Left ventricle myocardium superior (tissue), 1 donor: Measurements from ENCODE around the gene HMCES. TPM values are rescaled to one million over a fixed set of nuclear protein-coding genes. Genes with fewer than 3 reads are reported as not detected.
A peak's percentile ranks its signal among the peaks of the same experiment; 100 is the strongest.
"Not testable (repeated sequence)": the region's sequence is repeated elsewhere in the genome, so short reads cannot be mapped to it uniquely, and the experiment has no call there.

Source experiments
- ATAC-seq: fragments of 200-7000 bp; cut with Tn5 transposase; one replicate; pipeline ENCODE4 v1.9.1; 2020; ENCODE audit warnings: mild to moderate bottlenecking, moderate library complexity
- DNase-seq: peaks from one replicate; pipeline ENCODE4 v3.0.0-alpha.2; 2020
- intact Hi-C: fragments of 100-400 bp; cut with micrococcal nuclease; formaldehyde crosslinking; loops from one replicate; pipeline ENCODE4 v1.11.0; 2022
- total RNA-seq: library from RNA; stranded (reverse); fragmentation: NEBNext Ultra II Directional; extraction: Animal tissue kit (Norgen Biotek cat#: 25700); gene quantifications from one replicate; pipeline ENCODE4 v1.2.1, GENCODE V29; 2021
- donor health status: DM: no; HTN: yes; CAD: no; lungs with severe emphysema.

Gene HMCES
- total RNA-seq, 1 donor from 2014 or later, result 34.9 TPM

DNA sequence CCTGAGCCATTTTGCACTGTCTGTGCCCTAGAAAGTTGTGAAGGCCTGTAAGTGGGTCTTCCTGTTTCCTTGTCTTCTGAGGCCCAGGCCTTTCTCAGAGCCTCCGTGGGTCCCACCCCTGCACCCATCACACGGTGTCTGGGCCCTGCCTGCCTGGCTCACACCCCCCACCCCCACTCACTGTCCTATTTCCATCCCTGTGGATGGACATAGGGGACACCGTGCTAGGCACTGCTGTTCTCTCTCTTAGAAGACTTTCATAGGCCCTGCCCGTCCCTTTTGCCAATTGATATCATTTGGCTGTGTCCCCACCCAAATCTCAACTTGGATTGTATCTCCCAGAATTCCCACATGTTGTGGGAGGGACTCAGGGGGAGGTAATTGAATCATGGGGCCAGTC is 59.0 kb downstream of the HMCES start:
- ATAC-seq, intact Hi-C loops, DNase-seq: not testable (repeated sequence)

DNA sequence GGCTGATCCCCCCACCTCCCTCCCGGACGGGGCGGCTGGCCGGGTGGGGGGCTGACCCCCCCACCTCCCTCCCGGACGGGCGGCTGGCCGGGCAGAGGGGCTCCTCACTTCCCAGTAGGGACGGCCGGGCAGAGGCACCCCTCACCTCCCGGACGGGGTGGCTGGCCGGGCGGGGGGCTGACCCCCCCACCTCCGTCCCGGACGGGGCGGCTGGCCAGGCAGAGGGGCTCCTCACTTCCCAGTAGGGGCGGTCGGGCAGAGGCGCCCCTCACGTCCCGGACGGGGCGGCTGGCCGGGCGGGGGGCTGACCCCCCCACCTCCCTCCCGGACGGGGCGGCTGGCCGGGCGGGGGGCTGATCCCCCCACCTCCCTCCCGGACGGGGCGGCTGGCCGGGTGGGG is 60.5 kb downstream of the HMCES start:
- ATAC-seq, intact Hi-C loops, DNase-seq: not testable (repeated sequence)

DNA sequence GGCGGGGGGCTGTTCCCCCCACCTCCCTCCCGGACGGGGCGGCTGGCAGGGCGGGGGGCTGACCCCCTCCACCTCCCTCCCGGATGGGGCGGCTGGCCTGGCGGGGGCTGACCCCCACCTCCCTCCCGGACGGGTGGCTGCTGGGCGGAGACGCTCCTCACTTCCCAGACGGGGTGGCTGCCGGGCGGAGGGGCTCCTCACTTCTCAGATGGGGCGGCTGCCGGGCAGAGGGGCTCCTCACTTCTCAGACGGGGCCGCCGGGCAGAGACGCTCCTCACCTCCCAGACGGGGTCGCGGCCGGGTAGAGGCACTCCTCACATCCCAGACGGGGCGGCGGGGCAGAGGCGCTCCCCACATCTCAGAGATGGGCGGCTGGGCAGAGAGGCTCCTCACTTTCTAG is 61.2 kb downstream of the HMCES start:
- intact Hi-C loops, result not testable (repeated sequence)

GRCh38 chr3:129341331-129342141 is 62.9 kb downstream of the HMCES start:
- intact Hi-C loops, result no loop called here
- DNase-seq (no peak), ATAC-seq (no peak)

More for the DNA sequence above, 61.2 kb downstream of the HMCES start:
- ATAC-seq, DNase-seq: not testable (repeated sequence)

GRCh38 chr3:129343643-129344360 is 65.1 kb downstream of the HMCES start:
- peak; percentile 72 for DNase-seq
- peak; percentile 86 for ATAC-seq
- intact Hi-C loops, result no loop called here

GRCh38 chr3:129344540-129345220 is 66.0 kb downstream of the HMCES start:
- DNase-seq, result no peak
- intact Hi-C loops, result no loop called here
- ATAC-seq, result peak; percentile 33

- DNase-seq (no peak), ATAC-seq (no peak)
- intact Hi-C loops, result no loop called here
Observed at GRCh38 chr3:129345281-129345680, 66.6 kb downstream of the HMCES start.

- DNase-seq (no peak), ATAC-seq (peak; percentile 31)
- intact Hi-C loops, result no loop called here
Observed at GRCh38 chr3:129345971-129346370, 67.3 kb downstream of the HMCES start.

GRCh38 chr3:129346695-129347457 is 68.2 kb downstream of the HMCES start:
- ATAC-seq, result no peak
- intact Hi-C loops, result no loop called here
- no peak for DNase-seq

GRCh38 chr3:129347458-129347845 is 68.8 kb downstream of the HMCES start:
- ATAC-seq, result no peak
- no peak for DNase-seq
- intact Hi-C loops, result no loop called here

DNA sequence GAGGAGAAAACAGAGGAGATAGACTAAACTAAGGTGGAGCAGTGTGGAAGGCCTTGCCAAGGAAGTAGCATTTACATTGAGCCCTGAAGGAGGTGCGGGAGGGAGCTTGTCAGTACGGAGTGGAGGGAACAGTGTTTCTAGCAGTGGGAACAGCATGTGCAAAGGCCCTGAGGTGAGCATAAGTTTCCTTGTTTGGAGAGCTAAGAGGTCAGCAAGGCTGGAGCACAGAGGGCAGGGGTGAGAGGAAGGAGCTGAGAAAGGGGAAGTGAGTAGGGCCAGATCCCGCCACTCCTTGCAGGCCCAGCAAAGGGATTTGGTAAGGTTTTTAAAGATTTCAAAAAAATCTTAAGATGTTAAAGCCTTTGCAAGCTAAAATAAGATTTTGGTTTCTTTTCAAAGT is 70.1 kb downstream of the HMCES start:
- no peak for ATAC-seq
- no peak for DNase-seq
- intact Hi-C loops, result no loop called here

DNA sequence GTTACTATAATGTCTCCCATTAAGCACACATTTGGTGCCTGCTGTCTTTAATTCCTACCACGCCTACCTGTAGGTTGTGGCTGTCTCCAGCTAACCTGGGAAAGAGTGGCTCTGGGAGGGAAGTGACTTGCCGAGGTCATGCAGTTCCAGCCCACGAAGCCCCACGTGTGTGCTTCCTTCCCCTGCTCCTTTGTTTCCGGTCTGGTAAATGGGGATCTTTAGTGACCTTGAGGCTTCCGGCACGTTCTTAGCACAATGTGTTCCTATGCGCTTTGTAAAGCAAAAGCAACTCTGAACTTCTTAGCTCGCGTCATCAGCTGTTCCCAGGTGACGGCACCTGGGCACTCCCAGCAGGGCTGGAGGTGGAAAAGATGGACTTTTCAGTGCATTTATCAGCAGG is 70.5 kb downstream of the HMCES start:
- DNase-seq, intact Hi-C loops, ATAC-seq: not testable (repeated sequence)

DNA sequence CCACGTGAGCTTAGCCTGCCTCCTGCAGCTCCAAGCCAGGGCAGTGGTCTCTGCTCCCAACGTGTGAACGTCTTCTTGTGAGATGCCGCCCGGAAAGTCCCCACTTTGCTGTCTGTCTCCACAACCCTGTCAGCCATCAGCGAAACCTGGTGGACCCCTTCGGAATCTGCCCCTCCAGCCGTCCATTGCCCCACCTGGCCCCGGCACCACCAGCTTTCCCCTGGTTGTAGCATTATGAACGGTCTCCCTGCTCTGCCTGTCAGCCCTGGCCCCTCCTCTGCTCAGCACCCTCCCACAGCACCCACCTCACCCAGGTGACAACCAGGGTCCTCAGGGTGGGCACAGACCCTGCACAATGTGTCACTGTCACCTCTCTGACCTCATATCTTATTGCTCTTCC is 71.1 kb downstream of the HMCES start:
- DNase-seq, result no peak
- intact Hi-C loops, result no loop called here
- no peak for ATAC-seq

- DNase-seq (no peak), ATAC-seq (no peak)
- intact Hi-C loops, result no loop called here
Observed at GRCh38 chr3:129352045-129352444, 73.4 kb downstream of the HMCES start.

- no peak for ATAC-seq
- no peak for DNase-seq
- intact Hi-C loops, result no loop called here
Observed at GRCh38 chr3:129352650-129353588, 74.2 kb downstream of the HMCES start.

DNA sequence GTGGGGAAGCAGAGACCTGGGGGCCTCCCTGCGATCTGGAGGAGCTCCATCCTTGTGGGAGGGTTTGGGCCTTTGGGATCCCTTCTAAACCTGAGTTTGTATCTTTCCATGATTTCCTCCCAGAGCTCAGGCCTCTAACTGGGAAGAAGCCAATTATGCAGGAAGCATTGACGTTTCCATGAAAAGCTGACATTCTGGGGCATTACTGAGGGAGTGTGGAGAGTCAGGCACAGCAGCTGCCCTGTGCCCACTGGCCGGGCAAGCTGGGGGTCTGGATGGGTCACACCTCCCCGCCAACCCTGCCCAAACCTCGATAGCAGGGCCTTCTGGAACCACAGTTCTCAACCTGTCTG is 74.9 kb downstream of the HMCES start:
- DNase-seq (no peak), ATAC-seq (no peak)
- intact Hi-C loops, result no loop called here
